Smooth muscle cell (in vitro differentiated cells): ENCODE measurements around the gene ISYNA1. TPM values are rescaled to one million over a fixed set of nuclear protein-coding genes. Genes with fewer than 3 reads are reported as not detected.

ENCODE experiments used
- DNase-seq: peaks from one replicate; lab custom pipeline; 2025; ENCODE audit not compliant: unreplicated experiment; lab: John Stamatoyannopoulos, UW
- H2AFZ ChIP-seq: fragments of 200-600 bp; sonication (generic); 2 replicates; pipeline ENCODE4 v1.6.0; 2016; ENCODE audit warnings: antibody characterized with exemption, low read depth, mild to moderate bottlenecking
- H3F3A ChIP-seq: fragments of 200-600 bp; sonication (generic); 2 replicates; pipeline ENCODE4 v1.6.0; 2017; ENCODE audit warnings: antibody characterized with exemption, low read depth
- H3K27ac ChIP-seq: fragments of 200-600 bp; sonication (generic); 2 replicates; pipeline ENCODE4 v1.5.1; 2016; ENCODE audit warnings: low read depth, mild to moderate bottlenecking
- H3K27me3 ChIP-seq: fragments of 200-600 bp; sonication (generic); 2 replicates; pipeline ENCODE4 v1.6.1; 2016; ENCODE audit warnings: low read depth, mild to moderate bottlenecking
- H3K36me3 ChIP-seq: fragments of 200-600 bp; sonication (generic); 2 replicates; pipeline ENCODE4 v1.5.1; 2016; ENCODE audit warnings: low read depth
- H3K4me1 ChIP-seq: fragments of 200-600 bp; sonication (generic); 2 replicates; pipeline ENCODE4 v1.5.1; 2016; ENCODE audit warnings: low read depth
- H3K4me2 ChIP-seq: fragments of 200-600 bp; sonication (generic); 2 replicates; pipeline ENCODE4 v1.6.0; 2016; ENCODE audit warnings: mild to moderate bottlenecking
- H3K4me3 ChIP-seq: fragments of 200-600 bp; sonication (generic); 2 replicates; pipeline ENCODE4 v1.5.1; 2016; ENCODE audit warnings: mild to moderate bottlenecking
- H3K79me2 ChIP-seq: fragments of 200-600 bp; sonication (generic); 2 replicates; pipeline ENCODE4 v1.6.0; 2016; ENCODE audit warnings: low read depth, mild to moderate bottlenecking
- H3K9ac ChIP-seq: fragments of 200-600 bp; sonication (generic); 2 replicates; pipeline ENCODE4 v1.6.0; 2016; ENCODE audit warnings: low read depth
- H3K9me3 ChIP-seq: fragments of 200-600 bp; sonication (generic); replicated peaks from 2 replicates; pipeline ENCODE4 v1.5.1; 2016; ENCODE audit warnings: low read depth
- H4K20me1 ChIP-seq: fragments of 200-600 bp; sonication (generic); 2 replicates; pipeline ENCODE4 v1.6.0; 2016; ENCODE audit warnings: low read depth
- WGBS: methylation state at CpG from one replicate; pipeline ENCODE4 v1.1.7; 2016; ENCODE audit warnings: low lambda C conversion rate; 5-methylcytosine and 5-hydroxymethylcytosine counted together
- polyA plus RNA-seq: library from polyadenylated mRNA; unstranded; fragments of >200 nt; fragmentation: Nextera tagmentation; extraction: Ambion mirVana; gene quantifications from 2 replicates; pipeline ENCODE4 v1.2.1, GENCODE V29; 2016
- total RNA-seq: library from RNA; depleted of rRNA; stranded (reverse); fragments of >200 nt; gene quantifications from 2 replicates; pipeline ENCODE4 v1.2.3, GENCODE V29; 2014
- TF ChIP-seq, protein P1 (sequence below): fragments of 200-600 bp; sonication (generic); IDR thresholded peaks from 2 replicates; pipeline ENCODE4 v1.5.1; 2017; ENCODE audit warnings: borderline replicate concordance, mild to moderate bottlenecking, antibody characterized with exemption; ENCODE audit not compliant: insufficient read depth, poor library complexity, severe bottlenecking

The ISYNA1 gene
- total and polyA plus RNA-seq, 2 experiments from 2014 or later = 56.9 to 60.1 TPM

DNA sequence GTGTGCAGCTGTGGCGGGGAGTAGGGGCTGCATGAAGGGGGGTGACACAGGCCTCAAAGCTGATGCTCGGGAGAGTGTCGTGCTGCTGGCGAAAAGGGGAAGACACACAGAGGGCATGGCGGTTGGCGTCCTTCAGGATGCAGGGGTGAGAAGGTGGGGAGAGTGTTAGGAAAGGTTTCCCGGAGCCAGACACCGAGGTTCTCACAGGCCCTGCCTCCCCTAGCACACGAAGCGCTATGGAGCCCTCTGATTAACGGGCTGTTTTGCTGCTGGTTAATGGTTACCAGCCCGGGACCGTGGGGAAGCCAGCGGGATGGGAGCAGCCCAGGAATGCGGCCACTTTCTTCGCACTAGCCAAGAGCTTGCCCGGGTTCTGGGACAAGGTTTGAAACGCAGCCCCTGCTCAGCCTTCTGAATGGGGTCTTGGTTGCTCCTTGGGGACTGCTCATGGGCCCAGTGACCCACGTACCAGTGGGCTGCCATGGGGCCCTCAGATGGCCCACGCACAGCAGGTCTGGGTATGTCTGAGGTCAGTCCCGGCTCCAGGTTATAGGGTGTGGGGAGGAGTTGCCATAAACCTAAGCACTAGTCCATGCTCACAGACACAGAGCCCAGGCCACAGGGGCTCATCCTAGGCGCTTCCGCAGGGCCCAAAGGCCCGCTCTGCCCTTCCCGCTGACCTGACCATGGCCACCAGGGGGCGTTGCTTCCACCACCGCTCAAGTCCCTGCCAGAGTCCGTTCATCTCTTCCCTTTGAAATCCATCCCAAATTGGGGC, 31.3 kb upstream of the ISYNA1 start:
- no peaks in the 10 kb centered on the region for H3K4me1 ChIP-seq
- DNase-seq = peak; percentile 14
- peaks cover 18% of the 10 kb centered on the region for H3K79me2 ChIP-seq
- no peak overlapping the region for H2AFZ ChIP-seq
- TF ChIP-seq, protein P1, sequence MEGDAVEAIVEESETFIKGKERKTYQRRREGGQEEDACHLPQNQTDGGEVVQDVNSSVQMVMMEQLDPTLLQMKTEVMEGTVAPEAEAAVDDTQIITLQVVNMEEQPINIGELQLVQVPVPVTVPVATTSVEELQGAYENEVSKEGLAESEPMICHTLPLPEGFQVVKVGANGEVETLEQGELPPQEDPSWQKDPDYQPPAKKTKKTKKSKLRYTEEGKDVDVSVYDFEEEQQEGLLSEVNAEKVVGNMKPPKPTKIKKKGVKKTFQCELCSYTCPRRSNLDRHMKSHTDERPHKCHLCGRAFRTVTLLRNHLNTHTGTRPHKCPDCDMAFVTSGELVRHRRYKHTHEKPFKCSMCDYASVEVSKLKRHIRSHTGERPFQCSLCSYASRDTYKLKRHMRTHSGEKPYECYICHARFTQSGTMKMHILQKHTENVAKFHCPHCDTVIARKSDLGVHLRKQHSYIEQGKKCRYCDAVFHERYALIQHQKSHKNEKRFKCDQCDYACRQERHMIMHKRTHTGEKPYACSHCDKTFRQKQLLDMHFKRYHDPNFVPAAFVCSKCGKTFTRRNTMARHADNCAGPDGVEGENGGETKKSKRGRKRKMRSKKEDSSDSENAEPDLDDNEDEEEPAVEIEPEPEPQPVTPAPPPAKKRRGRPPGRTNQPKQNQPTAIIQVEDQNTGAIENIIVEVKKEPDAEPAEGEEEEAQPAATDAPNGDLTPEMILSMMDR = peak; percentile 79
- H3K27me3 ChIP-seq = no peaks in the 10 kb centered on the region
- H4K20me1 ChIP-seq = peaks cover 93% of the 10 kb centered on the region
- H3K36me3 ChIP-seq = no peaks in the 10 kb centered on the region
- no peaks in the 10 kb centered on the region for H3K9me3 ChIP-seq
- H3K4me2 ChIP-seq = no peak overlapping the region
- H3K9ac ChIP-seq = no peak overlapping the region
- 79% methylated on average over 28 of the region's 28 CpGs for WGBS
- no peak overlapping the region for H3K4me3 ChIP-seq
- H3F3A ChIP-seq = peaks cover 7% of the 10 kb centered on the region
- H3K27ac ChIP-seq = no peak overlapping the region

DNA sequence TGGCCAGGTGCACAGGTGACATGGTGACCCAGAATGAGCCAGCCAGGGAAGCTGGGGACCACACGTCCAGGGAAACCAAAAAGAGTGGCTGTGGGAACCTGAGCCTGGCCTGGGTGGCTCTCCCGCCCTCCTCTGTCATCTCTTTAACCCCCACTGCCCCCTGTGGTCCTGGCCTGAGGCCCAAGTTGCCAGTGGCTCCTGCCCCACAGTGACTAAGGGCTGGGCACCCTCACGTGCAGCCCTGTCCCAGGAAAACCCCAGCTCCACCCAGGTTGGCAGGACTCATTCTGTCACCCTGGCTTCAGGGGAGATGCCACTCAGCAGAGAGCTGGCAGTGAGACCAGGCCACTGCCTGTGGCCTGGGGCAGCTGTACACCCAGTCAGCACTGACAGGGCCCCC, 30.6 kb upstream of the ISYNA1 start:
- DNase-seq = no peak
- Histone ChIP-seq H3K4me1 (no peaks in the 10 kb centered on the region), H3K27me3 (no peaks in the 10 kb centered on the region), H2AFZ (no peak overlapping the region), H3K9ac (no peak overlapping the region), H4K20me1 (peaks cover 93% of the 10 kb centered on the region), H3F3A (peaks cover 7% of the 10 kb centered on the region), H3K36me3 (no peaks in the 10 kb centered on the region), H3K9me3 (no peaks in the 10 kb centered on the region), H3K4me3 (no peak overlapping the region), H3K4me2 (no peak overlapping the region), H3K27ac (no peak overlapping the region), H3K79me2 (peaks cover 10% of the 10 kb centered on the region)
- TF ChIP-seq, protein P1 = no peak
- WGBS = 91% methylated on average over 3 of the region's 3 CpGs

DNA sequence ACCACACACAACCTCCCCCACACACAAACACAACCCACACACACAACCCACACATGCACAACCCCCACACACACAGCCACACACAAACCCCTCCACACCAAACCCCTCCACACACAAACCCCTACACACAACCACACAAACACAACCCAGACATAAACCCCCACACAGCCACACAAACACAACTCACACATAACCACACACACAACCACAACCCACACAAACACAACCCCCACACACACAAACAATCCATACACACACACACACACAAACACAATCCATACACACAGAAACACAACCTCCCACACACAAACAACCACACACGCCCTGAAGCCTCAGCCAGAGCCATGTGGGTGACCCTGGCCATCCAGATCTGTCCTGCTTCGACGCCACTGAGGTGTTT, 30.0 kb upstream of the ISYNA1 start:
- H2AFZ ChIP-seq = no peak overlapping the region
- WGBS = 94% methylated on average over 3 of the region's 3 CpGs
- H3K36me3 ChIP-seq = no peaks in the 10 kb centered on the region
- no peak overlapping the region for H3K4me2 ChIP-seq
- H3K9me3 ChIP-seq = no peaks in the 10 kb centered on the region
- H3F3A ChIP-seq = peaks cover 7% of the 10 kb centered on the region
- no peaks in the 10 kb centered on the region for H3K27me3 ChIP-seq
- peaks cover 92% of the 10 kb centered on the region for H4K20me1 ChIP-seq
- H3K4me3 ChIP-seq = no peak overlapping the region
- TF ChIP-seq, protein P1 = no peak
- peaks cover 6% of the 10 kb centered on the region for H3K79me2 ChIP-seq
- no peak for DNase-seq
- no peaks in the 10 kb centered on the region for H3K4me1 ChIP-seq
- no peak overlapping the region for H3K27ac ChIP-seq
- no peak overlapping the region for H3K9ac ChIP-seq

DNA sequence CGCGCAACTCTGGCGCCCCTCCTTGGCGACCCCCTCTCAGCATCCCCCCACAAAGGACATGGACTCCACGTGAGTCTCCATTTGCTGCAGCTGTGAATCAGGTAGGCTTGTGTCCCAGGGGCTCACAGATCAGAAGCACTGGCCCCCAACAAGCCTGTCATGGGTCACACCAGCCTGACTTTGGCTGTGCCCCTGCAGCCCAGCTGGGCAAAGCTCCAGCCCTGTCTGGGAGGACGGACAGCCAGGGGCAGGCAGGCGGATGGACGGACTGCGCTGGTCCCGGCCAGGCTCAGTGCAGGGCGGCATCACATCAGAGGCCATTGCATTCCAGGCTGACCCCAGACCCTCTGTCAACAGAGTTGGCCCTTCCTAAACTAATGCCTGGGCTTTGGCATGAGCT, 28.4 kb upstream of the ISYNA1 start:
- TF ChIP-seq, protein P1 = no peak
- no peaks in the 10 kb centered on the region for H3K9me3 ChIP-seq
- no peak for DNase-seq
- H3K9ac ChIP-seq = no peak overlapping the region
- WGBS = 95% methylated on average over 11 of the region's 11 CpGs
- H3K79me2 ChIP-seq = peaks cover 6% of the 10 kb centered on the region
- peaks cover 7% of the 10 kb centered on the region for H3F3A ChIP-seq
- H3K27me3 ChIP-seq = no peaks in the 10 kb centered on the region
- H3K4me2 ChIP-seq = no peak overlapping the region
- H3K27ac ChIP-seq = no peak overlapping the region
- H3K4me1 ChIP-seq = no peaks in the 10 kb centered on the region
- H4K20me1 ChIP-seq = peaks cover 96% of the 10 kb centered on the region
- no peak overlapping the region for H2AFZ ChIP-seq
- H3K36me3 ChIP-seq = no peaks in the 10 kb centered on the region
- no peak overlapping the region for H3K4me3 ChIP-seq
